HG03025 (cell line): ENCODE data around the gene UTF1.

Experiments used
- ATAC-seq: cut with Tn5 transposase; IDR thresholded peaks from one replicate; pipeline ENCODE4 v1.9.1; 2021; ENCODE audit warnings: mild to moderate bottlenecking, moderate library complexity; ENCODE audit not compliant: unreplicated experiment, low FRiP score

The UTF1 gene

DNA sequence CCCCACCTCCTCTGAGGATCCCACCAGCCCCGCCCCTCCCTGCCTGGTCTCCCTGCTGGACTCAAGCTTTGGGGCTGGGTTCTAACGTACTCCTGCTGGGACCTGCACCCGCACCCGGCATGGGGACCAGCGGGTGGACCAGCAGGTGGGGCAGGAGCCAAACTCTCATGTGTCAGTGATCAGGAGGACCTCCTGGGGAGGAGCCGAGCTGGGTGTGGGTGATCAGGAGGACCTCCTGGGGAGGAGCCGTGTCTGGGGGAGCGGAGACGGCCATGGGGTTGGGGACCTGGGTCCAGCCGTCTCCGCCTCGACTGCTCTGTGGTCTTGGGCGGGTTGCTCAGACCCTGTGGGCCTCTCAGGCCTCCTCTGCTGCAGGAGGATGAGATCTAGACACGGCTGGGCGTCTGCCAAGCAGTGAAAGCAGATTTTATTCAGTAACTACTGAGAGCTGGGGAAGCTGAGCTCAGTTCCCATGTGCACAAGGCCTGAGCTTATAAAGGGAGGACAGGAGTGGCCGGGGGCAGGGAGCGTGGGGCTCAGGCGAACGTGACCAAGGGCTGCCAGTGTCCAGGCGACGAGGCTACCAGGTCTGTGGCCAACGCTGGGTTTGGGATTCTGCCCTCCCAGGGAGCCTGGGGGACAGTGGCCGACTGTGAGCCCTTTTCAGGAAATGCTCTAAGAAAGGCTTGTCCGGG is 33.6 kb upstream of the UTF1 start:
- no peak for ATAC-seq

DNA sequence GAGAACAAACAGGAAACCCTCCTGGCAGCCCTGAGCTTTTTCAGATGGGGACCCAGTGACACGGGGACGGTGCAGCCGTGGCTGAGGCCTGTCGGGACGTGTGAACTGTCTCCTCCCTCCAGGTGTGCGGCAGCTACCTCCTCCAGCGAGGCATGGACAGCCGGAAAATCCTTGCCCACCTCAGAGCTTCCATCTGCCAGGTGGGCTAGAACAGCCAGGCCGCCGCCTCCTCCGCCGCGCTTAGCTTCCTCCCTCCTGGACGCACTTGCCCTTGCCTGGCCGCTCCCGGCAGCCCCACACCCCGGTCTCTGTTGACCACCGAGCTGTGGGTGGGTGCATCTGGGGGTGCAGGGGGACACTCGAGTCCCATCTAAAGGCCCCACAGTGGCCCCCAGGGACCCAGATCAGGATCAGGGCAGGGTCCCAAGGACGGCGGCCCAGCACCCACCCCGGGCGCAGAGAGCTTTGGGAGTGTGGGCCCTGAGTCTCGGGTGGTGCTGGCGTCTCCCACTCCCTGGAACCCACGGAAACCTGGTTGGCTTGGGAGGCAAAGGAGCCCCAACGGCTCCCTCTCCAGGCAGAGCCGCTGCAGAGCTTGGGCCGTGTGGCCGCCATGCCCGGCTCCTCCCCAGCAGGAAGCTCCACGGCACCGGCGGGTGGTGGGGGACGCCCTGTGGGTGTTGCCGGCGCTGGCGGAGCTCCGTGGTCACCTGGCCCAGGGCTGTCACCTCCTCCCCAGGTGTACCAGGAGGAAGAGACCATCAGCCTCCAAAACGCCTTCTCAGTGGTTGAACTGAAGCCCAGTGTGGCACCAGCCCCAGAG is 32.9 kb upstream of the UTF1 start:
- ATAC-seq = no peak

DNA sequence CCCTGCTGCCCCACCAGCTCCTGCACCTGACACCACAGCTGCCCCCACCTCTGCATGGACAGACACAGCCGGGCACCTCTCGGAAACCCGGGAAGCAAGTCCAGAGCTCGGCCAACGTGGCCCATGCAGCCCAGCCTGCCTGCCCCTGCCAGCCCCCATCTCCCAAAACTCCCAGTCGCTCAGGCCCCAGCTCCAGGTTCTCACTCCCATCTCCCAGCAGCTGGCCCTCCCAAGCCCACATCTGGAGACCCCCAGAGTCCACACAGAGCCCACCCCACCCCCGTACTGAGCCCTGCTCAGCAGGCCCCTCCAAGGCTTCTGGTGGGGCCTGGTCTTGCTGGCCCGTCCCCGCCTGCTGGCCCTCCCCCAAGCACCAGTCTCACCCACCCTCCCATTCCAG is 32.2 kb upstream of the UTF1 start:
- no peak for ATAC-seq

DNA sequence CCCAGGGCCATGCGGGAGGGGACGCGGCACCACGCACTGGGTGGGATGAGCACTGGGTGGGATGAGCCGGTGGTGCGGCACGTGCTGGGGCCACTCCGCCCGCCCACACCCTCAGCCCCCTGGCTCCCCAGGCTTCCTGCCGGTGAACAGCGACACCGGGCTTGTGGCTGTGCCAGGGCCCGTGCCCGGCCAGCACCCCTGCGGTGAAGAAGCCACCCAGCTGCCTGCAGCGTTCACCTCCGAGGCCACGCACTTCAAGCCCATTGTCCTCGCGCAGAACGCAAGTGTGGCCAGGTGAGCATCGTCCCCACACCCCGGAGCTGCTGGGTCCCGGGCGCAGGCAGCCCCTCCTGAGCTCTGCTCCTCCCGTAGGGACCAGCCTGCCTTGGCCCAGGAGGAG is 31.8 kb upstream of the UTF1 start:
- no peak for ATAC-seq

DNA sequence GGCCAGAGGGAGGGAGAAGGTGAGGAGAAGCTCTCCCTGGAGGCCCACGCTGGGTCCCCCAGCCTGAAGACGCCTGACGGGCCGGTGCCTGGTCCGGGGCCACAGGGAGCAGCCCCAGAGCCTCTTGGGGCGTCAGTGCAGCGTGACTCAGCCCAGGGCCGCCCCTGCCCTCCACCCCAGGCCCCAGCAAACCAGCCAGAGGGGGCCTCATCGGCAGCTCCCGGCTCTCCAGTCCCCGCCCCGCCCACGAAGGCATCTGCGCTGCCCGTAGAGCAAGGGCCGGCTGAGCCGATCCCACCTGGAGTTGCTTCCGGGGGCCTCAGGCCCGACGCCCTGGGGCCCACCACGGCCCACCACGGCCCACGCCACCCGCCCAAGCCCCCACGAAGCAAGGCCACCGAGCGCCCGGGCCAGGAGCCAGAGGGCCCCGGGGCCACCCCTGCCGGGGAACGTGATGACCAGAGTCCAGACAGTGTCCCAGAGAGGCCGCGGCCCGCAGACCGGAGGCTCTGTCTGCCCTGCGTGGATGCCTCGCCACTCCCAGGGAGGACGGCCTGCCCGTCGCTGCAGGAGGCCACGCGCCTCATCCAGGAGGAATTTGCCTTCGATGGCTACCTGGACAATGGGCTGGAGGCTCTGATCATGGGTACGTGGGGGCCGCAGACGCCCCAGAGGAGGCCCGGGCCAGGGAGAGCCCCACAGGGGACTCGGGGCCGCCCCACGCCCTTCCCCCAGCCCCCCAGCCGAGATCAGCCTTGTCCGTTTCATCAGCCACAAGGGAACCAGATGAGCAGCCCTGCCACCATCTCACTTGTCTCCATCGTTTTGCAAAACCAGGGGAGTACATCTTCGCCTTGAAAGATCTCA is 31.2 kb upstream of the UTF1 start:
- no peak for ATAC-seq

DNA sequence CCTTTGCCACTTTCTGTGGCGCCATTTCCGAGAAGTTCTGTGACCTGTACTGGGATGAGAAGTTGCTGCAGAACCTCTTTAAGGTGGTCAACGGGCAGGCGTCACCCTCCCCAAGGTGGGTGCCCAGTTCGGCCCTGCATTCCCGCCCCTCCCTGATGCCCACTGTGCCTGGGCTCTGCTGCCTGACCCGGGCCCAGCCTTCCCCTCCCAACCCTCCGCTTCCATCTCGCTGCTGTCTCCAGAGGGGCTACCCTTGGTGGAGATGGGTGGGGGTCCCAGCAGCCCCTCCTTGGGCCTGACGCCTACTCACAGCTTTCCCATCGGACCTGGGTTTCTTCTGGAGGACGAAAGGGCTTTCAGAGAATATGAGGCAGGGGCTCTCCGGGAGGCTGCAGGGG is 30.5 kb upstream of the UTF1 start:
- ATAC-seq = no peak

DNA sequence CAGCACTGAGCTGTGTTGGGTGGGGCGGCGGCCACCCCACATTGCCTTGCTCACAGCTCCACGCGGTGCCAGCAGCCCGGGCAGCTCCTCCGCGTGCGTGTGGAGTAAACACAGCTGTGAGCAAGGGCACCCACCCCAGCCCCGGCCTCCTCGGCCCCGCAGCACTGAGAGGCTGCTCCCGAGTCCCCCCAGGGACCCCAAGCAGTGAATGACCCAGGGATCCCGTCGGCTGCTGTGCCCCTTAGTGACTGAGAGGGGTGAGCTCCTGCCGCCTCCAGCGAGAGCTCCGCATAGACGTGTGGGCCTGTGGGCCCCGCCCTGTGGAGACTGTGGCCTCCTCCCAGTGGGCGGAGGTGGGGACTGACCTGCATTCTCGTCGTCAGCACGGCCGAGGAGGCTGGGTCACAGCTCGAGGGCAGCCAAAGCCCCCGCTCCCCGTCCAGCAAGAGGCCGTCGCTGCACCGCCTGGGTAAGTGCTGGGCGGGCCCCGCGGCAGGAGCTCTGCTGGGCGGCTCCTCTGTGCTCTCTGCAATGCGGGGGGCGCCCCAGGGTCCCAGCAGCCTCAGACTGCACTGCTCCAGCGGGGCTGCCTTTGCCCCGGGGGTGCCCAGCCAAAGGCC is 29.9 kb upstream of the UTF1 start:
- ATAC-seq = no peak

DNA sequence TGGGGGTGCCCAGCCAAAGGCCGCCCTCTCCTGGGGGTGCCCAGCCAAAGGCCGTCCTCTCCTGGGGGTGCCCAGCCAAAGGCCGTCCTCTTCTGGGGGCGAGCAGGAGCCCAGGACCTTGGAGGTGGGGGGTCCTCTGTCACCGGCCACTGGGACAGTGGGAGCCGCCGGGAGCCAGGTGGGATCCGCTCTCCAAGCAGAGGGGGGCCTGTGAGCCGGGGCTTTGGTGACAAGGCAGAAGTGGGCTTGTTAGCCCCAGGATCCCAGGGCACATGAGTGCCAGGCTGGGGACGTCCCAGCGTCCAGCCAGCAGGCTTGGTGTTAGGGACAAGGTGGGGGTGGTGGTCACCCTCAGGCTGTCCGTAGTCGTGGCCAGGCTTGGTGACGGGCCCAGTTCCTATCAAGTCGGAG is 29.4 kb upstream of the UTF1 start:
- ATAC-seq = no peak

DNA sequence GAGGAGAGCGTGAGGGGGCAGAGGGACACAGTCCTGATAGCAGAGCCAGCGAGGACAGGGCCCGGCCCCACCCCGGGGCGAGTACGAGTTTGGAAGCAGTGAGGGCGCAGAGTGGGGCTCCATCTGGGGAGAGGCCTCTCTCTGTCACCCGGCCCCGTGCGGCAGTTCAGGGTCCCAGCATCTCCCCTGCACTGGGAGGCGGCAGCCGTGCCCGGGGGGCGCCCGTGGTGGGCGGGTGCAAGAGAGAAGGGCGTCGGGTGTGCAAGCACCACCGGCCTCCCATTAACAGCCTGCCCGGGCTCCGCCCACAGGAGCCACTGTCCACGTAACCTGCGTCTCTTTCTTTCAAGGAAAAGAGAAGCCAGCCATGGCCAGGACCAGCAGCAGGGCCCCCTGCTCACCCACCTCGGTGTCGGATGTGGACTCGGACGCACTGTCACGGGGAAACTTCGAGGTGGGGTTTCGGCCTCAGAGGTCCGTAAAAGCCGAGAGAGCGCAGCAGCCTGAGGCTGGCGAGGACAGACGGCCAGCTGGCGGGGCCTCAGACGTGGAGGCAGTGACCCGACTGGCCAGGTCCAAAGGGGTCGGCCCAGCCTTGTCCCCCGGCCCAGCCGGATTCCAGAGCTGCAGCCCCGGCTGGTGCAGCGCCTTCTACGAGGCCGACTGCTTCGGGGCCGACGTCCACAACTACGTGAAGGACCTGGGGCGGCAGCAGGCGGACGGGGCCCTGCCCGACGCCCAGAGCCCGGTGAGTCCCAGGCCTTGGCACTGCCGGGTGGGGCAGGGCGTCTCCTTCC is 28.7 kb upstream of the UTF1 start:
- no peak for ATAC-seq

DNA sequence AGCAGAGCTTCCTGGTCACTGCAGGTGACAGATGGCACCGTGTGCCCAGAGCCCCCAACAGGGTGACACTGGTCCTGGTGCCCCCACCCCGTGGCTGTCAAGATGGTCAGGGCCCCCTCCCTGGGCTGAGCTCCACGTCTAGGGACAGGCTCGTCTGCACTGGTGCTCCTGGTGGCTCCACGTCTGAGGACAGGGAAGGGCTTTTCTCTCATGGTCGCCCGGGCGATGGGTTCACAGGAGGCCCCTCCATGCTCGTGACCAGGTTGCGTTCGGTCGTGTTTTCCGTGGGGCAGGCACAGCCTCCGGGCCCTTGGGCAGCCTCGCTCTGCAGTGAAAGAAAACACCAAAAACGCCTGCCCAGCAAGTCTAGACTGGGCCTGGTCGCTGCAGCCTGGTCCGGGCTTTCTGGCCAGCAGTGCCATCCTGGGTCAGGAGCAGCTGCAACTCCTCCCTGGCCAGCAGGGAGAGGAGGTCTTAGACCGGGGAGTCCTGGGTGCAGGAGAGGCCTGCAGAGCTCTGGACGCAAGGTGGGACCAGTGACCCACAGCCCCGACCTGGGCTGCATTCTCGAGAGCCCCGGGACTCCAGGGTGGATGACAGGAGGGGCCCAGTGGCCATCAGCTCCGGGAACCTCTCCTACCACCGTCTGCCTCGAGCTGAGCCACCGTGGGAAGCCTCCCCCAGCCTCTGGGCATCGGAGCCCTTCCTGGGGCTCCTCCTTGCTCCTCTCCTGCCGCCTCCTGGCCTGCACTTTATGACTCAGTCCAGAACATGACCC is 27.9 kb upstream of the UTF1 start:
- no peak for ATAC-seq

DNA sequence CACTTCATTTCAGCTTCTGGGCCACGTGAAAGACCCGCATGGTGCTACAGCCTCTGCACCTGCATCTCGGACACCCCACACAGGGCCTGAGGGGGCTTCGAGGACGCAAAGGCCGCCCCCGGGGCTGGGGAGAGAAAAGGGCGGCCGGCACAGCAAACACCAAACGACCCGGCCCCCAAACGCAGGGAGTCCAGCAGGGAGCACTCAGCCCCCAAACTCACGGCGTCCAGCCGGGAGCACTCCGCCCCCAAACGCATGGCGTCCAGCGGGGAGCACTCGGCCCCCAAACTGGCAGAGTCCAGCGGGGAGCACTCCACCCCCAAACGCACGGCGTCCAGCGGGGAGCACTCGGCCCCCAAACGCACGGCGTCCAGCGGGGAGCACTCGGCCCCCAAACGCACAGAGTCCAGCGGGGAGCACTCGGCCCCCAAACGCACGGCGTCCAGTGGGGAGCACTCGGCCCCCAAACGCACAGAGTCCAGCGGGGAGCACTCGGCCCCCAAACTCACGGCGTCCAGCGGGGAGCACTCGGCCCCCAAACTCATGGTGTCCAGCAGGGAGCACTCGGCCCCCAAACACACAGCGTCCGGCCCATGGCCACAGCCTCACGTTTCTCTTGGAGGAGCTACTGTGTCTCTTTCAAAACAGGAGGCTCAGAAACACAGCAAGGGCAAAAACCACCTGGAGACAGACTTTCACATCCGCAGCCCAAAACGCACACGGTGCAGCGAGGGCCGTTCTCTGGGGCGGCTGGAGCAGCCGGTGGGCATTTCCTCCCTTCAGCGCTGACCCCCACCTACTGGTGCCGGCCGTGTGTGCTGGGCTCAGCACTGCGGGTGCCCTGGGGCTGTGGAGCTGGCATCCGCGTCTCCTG is 27.0 kb upstream of the UTF1 start:
- ATAC-seq = no peak

DNA sequence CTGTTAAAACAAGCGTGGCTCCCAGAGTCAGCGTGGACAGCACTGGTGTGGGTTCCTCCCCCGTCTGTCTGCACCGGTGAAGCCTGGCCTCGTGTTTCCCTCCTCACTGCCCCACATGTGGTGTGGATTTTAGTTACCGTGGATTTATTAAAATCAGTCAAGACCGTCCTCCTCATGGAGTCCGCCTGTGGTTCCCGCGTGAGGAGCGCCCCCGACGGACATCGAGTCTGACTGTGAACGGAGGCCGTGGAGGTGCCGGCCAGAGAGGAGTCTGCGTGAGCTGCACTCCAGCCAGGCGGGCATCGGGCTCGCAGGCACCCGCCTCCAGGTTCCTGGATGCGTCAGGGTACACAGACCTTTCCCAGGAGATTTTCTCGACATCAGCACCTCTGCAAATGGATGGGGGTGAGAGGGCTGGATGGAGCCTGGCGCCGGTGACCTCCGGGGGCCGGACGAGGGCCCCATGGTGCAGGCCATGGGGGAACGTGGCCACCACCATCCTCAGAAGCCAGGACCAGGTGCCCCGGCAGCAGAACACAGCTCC is 26.3 kb upstream of the UTF1 start:
- no peak for ATAC-seq

DNA sequence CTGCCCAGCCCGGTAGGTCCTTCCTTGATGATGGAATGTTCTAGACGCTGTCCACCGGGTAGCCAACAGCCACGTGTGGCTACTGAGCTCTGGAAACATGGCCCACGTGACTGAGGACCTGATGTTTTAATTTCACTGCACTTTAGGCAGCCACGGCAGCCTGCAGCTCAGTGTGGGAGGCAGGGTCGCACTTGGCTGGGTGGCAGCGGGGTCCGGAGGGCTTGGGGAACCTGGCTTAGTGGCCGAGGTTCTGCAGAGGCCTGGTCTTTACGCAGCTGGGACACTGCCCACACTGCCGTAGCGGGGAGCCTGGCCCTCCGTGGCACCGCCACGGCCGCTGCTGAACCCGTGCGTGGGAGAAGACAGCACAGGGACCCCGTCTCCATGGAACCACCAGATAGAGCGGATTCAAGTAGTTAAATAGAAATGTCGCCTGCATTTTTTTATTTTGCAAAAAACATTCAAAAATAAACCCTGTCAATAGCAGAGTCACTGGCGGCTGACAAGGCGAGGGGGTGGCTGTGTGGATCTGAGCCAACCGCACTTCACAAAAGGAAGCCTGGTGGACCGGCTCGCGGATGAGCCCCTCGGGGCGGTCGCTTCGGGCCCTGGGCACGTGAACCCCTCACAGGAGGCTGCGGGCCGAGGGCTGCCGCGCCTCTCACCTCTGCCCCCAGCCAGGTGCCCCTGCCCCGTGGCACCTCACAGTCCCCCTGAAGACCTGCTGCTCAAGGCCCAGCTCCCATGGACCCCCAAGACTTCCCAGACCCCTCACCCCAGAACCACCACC is 25.6 kb upstream of the UTF1 start:
- ATAC-seq = no peak

DNA sequence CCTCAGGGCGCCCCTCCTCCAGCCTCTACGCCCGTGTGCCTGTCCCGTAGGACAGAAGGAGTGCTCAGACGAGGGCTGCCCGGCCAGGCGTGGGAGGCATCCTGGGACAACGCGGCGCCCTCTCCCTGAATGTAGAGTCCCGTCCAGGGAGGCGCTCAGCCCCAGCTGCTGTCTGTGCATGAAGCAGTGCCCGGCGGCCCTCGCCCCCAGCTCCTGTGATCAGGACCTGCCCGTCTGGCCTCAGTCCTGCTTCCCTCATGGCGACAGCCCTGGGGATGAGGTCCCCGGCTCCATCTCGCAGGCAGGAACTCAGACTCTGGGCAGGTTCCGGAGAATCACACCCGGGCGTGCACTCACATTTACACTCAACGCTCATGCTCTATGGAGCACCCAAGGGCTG is 24.9 kb upstream of the UTF1 start:
- no peak for ATAC-seq

DNA sequence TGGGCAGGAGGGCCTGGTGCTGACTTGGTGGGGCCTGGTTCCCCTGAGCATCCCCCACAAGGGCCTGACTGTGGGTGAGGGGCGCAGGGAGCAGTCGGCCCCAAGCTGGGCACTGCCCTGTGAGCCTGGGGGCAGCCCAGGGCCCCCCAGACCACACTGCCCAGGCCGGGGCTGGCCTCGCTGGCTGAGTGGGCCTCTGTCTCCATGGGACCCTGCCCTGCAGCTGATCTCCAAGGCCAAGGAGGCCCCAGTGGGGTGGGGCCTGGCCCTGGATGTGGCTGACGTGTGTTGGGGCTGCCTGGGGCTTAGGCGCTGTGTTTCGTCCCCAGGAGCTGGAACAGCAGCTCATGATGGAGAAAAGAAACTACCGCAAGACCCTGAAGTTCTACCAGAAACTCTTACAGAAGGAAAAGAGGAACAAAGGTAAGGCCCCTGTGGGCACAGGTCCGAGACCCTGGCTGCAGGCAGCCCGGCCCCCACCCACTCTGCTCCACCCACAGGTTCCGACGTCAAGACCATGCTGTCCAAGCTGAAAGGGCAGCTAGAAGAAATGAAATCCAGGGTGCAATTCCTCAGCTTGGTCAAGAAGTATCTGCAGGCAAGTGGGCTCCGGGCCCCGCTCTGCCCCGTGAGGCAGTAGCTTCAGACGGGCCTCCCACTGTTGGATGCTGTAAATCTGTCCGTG is 23.5 kb upstream of the UTF1 start:
- ATAC-seq = no peak

DNA sequence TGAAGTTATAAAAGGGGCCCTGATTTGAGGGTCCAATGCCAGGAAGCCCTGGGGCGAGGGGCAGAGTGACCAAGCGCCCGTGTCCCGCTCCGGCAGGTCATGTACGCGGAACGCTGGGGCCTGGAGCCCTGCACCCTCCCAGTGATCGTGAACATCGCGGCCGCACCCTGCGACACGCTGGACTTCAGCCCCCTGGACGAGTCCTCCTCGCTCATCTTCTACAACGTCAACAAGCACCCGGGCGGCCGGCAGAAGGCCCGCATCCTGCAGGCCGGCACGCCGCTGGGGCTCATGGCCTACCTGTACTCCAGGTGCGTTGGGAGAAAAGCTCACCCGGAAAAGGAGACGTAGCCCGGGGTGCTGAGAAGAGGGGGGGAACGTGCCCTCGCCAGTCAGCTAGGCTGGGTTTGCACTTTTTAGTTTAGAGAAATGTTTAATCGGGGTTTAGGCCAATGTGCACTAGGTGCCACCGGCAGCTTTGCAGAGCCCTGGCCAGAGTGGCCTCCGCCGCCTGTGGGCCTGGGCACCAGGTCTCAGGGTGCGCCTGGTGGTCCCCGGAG is 22.9 kb upstream of the UTF1 start:
- no peak for ATAC-seq
